ENCODE data around the gene ALDH2. TPM values are rescaled to one million over a fixed set of nuclear protein-coding genes. Genes with fewer than 3 reads are reported as not detected.

ALDH2 gene
- total RNA-seq, 2 donors from 2014 or later = 76.6 to 91.4 TPM

- Histone ChIP-seq H3K9ac (ENCODE audit: extremely low read depth, low read length, poor library complexity, severe bottlenecking) (no peak overlapping the region), H3K27ac (ENCODE audit: low read depth, low read length) (no peak overlapping the region), H3K4me1 (ENCODE audit: control insufficient read depth, insufficient read depth, low read length) (no peaks in the 10 kb centered on the region), H3K27me3 (ENCODE audit: control insufficient read depth, insufficient read depth, low read length, poor library complexity, severe bottlenecking) (no peaks in the 10 kb centered on the region), H3K36me3 (ENCODE audit: control insufficient read depth, insufficient read depth, low read length) (peaks cover 57% of the 10 kb centered on the region), H3K9me3 (ENCODE audit: control insufficient read depth, low read length) (no peaks in the 10 kb centered on the region), H3K4me3 (ENCODE audit: low read length) (no peak overlapping the region)
- H3K9me3 Mint-ChIP-seq = no peaks in the 10 kb centered on the region
- DNase-seq = no peak
- H3K36me3 Mint-ChIP-seq (ENCODE audit: low read depth) = peaks cover 45% of the 10 kb centered on the region
- whole genome bisulfite sequencing, 2 experiments (ENCODE audit: insufficient coverage in 1 of 2, insufficient read length in 1 of 2) = 95% methylated on average over 1 of the region's 1 CpG; no CpG with 5 or more reads in 1 of the 2 experiments
- H3K27ac Mint-ChIP-seq = no peak overlapping the region
- H3K4me3 Mint-ChIP-seq = no peak overlapping the region
- H3K4me1 Mint-ChIP-seq = peaks cover 20% of the 10 kb centered on the region
- TF ChIP-seq, protein P1, sequence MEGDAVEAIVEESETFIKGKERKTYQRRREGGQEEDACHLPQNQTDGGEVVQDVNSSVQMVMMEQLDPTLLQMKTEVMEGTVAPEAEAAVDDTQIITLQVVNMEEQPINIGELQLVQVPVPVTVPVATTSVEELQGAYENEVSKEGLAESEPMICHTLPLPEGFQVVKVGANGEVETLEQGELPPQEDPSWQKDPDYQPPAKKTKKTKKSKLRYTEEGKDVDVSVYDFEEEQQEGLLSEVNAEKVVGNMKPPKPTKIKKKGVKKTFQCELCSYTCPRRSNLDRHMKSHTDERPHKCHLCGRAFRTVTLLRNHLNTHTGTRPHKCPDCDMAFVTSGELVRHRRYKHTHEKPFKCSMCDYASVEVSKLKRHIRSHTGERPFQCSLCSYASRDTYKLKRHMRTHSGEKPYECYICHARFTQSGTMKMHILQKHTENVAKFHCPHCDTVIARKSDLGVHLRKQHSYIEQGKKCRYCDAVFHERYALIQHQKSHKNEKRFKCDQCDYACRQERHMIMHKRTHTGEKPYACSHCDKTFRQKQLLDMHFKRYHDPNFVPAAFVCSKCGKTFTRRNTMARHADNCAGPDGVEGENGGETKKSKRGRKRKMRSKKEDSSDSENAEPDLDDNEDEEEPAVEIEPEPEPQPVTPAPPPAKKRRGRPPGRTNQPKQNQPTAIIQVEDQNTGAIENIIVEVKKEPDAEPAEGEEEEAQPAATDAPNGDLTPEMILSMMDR (conservative IDR thresholded peaks at IDR 0.05) = no peak
- no peaks in the 10 kb centered on the region for H3K27me3 Mint-ChIP-seq (ENCODE audit: insufficient read depth)
These were observed 98.2 kb downstream of the ALDH2 start for GRCh38 chr12:111864913-111865312.

Small RNA genes within 50 kb of the gene (microRNA-seq; reads per million reads assigned to microRNA genes)
- not detected for gene MIR6761 (ENCODE audit: borderline microRNAs expressed)

Other genes starting within 250 kb of the ALDH2 start
- 10 to 100 TPM; 85.7 to 87.3 TPM for gene ATXN2, start 167.6 kb upstream of the ALDH2 start, total RNA-seq
- 10 to 100 TPM; 23.6 to 24.5 TPM for gene BRAP, start 81.0 kb upstream of the ALDH2 start, total RNA-seq
- gene ACAD10, start 80.9 kb upstream of the ALDH2 start, total RNA-seq = 10 to 100 TPM; 43.7 to 47.0 TPM
- gene MAPKAPK5, start 75.3 kb downstream of the ALDH2 start, total RNA-seq = 10 to 100 TPM; 80.5 to 90.6 TPM
- 10 to 100 TPM; 13.1 to 17.0 TPM for gene TMEM116, start 246.2 kb downstream of the ALDH2 start, total RNA-seq
- gene ERP29, start 246.5 kb downstream of the ALDH2 start, total RNA-seq = 100 to 1,000 TPM; 152 to 183 TPM